Omental fat pad (tissue), 4 donors: ENCODE measurements around the gene FGD2. TPM values are rescaled to one million over a fixed set of nuclear protein-coding genes. Genes with fewer than 3 reads are reported as not detected.
"Not testable (repeated sequence)": the region's sequence is repeated elsewhere in the genome, so short reads cannot be mapped to it uniquely, and the experiment has no call there.

Source experiments
- ATAC-seq: fragments of 150-250 bp; one replicate; pipeline ENCODE4 v1.9.1; 2016; ENCODE audit warnings: mild to moderate bottlenecking, moderate library complexity; ENCODE audit not compliant: low FRiP score
- DNase-seq: peaks from one replicate; pipeline ENCODE4 v3.0.0-alpha.2; 2019; ENCODE audit warnings: low spot score
- total RNA-seq, 4 donors: library from RNA; depleted of rRNA; stranded (reverse); fragments of >200 nt; gene quantifications; one replicate each; pipeline ENCODE4 v1.1.0, GENCODE V29; 2016
- TF ChIP-seq, protein P1 (sequence below), 3 donors: fragments of 450-650 bp; IDR thresholded peaks; one replicate each; pipeline ENCODE4 v1.5.1; 2016 to 2017; ENCODE audit warnings: antibody characterized with exemption in 3 of 3, mild to moderate bottlenecking in 3 of 3, moderate library complexity in 2 of 3

The FGD2 gene
- total RNA-seq, 4 donors from 2014 or later: 20.0 to 83.6 (median 63.0) TPM

DNA sequence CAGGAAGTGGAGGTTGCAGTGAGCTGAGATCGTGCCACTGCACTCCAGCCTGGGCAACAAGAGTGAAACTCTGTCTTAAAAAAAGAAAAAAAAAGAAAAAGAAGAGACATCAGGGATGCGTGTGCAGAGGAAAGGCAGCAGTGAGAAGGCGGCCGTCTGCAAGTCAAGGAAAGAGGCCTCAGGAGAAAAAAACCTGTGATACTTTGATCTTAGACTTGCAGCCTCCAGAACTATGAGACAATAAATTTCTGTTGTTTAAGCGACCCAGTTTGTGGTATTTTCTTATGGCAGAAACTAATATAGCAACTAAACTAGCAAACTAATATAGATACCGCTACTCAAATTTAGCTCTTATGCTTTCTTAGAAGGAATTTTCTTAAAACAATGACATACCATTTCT lies 36.1 kb downstream of the FGD2 start:
- no peak for DNase-seq
- TF ChIP-seq, protein P1, sequence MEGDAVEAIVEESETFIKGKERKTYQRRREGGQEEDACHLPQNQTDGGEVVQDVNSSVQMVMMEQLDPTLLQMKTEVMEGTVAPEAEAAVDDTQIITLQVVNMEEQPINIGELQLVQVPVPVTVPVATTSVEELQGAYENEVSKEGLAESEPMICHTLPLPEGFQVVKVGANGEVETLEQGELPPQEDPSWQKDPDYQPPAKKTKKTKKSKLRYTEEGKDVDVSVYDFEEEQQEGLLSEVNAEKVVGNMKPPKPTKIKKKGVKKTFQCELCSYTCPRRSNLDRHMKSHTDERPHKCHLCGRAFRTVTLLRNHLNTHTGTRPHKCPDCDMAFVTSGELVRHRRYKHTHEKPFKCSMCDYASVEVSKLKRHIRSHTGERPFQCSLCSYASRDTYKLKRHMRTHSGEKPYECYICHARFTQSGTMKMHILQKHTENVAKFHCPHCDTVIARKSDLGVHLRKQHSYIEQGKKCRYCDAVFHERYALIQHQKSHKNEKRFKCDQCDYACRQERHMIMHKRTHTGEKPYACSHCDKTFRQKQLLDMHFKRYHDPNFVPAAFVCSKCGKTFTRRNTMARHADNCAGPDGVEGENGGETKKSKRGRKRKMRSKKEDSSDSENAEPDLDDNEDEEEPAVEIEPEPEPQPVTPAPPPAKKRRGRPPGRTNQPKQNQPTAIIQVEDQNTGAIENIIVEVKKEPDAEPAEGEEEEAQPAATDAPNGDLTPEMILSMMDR (IDR thresholded peaks at IDR 0.05): no peak
- no peak for ATAC-seq

DNA sequence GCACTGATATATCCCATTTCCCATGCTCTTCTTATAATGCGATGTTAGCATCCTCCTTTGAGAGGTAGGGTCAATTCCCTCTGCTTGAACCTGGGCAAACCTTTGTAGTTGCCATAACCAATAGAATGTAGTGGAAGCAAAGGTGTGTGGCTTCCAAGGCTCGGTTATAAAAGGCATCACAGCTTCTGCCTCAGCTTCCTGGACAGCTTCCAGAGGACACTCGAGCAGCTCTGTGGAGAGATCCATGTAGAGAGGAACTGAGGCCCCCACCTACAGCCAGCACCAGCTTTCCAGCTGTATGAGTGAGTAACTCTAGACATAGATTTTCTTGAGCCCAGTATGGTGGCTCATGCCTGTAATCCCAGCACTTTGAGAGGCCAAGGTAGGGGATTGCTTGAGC lies 36.7 kb downstream of the FGD2 start:
- DNase-seq: no peak
- no peak for ATAC-seq
- TF ChIP-seq, protein P1 (IDR thresholded peaks at IDR 0.05): no peak

DNA sequence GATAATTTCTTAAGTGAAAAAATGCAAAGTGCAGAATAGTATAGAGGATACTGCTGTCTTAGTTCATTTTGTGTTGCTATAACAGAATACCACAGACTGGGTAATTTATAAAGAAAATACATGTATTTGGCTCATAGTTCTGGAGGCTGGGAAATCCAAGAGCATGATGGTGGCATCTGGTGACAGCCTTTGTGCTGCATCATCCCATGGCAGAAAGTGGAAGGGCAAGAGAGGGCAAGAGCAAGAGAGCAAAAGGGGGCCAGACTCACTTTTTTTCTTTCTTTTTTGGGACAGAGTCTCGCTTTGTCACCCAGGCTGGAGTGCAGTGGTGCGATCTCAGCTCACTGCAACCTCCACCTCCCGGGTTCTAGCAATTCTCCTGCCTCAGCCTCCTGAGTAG lies 37.6 kb downstream of the FGD2 start:
- not testable (repeated sequence) for DNase-seq

DNA sequence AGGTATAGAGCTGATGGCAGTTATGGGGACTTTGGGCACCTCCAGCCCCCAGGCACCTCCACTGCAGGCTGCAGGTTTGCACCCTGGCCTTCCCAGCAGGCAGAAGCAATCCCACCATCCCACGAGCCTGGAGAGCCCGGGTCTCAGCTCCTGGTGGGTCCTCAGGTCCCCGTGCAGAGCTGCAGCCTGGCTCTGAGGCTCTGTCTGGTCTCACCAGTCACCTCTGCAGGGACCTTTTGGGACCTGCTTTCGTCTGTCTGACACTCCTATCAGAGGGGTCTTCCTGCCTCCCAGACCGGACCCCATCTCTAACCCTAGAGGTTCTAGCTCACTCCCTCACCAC lies 41.9 kb downstream of the FGD2 start:
- DNase-seq: no peak
- TF ChIP-seq, protein P1 (IDR thresholded peaks at IDR 0.05): no peak

More for the DNA sequence above, 37.6 kb downstream of the FGD2 start:
- ATAC-seq: not testable (repeated sequence)

DNA sequence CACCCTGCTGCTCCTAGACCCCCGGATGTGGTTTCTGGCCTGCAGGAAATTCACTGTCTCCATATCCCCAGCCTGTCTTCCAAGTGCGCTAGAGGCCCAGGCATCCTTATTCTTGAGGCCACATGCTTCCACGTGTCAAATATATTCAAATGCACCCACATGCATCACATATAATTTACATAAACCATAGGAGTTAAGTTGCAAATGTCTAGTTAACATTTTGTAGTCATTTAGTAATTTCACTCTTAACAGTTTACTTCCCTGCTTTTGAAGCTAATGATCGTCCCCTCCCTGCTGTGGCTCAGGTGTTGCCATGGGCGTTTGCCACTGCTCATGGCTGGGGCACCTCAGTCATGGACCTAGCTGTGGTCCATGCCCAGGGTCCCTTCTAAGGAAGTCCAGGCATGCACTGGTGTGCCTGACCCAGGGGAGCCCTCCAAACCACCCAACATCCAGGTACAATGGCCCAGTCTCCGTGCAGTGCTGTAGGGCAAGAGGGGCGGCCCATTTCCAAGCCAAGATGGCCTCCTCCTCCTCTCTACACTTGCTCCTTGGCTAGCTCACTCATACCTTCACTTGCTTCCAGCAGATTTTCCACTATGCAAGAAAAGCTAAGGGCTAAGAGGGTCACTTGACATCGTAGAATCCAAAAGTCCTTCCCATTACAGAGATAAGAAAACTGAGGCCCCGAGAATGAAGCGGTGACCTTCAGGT lies 42.4 kb downstream of the FGD2 start:
- TF ChIP-seq, protein P1 (IDR thresholded peaks at IDR 0.05): no peak
- no peak for DNase-seq
- ATAC-seq: no peak

More for the DNA sequence above, 41.9 kb downstream of the FGD2 start:
- no peak for ATAC-seq

DNA sequence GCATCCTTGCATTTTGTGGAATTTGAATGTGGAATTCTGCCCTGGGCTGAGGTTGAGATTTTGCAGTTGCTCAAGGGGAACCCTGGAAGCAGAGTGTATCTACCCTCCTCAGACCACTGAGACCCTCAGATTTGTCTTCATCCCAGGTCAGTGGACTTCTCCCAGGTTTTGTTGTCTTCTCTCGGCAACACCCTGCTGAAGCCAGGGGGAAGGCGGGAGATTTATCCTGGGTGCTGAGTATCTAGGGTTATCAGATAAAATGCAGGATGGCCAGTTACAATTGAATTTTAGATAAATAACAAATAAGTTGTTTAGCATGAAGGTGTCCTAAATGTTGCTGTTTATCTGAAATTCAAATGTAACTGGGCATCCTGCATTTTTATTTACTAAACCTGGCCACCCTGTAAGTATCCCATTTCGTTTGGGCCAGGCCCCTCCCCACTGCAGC lies 43.0 kb downstream of the FGD2 start:
- DNase-seq (no peak), ATAC-seq (no peak)
- TF ChIP-seq, protein P1 (IDR thresholded peaks at IDR 0.05): no peak

DNA sequence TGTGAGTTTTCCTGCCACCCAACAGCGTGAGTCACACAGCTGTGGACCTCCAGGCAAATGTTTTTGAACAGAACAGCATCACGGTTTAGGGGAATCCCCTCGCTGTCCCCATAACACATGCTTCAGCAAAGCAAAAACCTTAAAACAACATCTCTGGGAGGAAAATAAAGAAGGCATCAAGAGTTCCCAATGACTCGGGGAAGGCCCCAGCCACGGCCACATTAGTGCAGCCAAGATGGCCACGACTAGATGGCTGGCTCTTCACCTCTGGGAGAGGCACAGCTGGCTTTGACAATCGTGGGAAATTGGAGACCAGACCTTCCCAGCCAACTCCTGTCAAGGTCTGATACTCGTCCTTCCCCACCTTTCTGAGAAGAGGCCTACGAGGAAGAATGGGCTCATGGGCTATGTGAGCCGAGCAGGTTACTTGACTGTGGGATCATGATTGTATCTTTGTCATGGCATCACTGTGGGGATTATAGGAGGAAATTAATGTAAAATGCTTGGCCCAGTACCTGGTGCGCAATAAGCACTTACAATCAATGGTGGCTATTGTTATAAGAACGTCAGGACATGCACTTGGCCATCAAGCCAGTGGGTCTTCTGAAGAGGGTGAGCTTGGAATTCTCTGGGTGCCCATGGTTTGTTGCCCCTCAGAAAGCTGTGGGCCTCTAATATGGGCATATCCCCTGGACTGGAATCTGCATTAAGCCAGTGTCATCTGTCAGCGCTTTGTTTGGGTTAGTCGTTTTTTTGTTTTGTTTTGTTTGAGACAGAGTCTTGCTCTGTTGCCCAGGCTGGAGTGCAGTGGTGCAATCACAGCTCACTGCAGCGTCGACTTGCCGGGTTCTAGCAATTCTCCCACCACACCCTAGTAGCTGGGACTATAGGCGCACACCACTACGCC lies 43.6 kb downstream of the FGD2 start:
- ATAC-seq (peak; percentile 68), DNase-seq (no peak)
- TF ChIP-seq, protein P1 (IDR thresholded peaks at IDR 0.05): no peak
